GM18520 (cell line): Measurements from ENCODE around the gene ZNF277.
"Not testable (repeated sequence)": the region's sequence is repeated elsewhere in the genome, so short reads cannot be mapped to it uniquely, and the experiment has no call there.

Source experiments
- ATAC-seq: cut with Tn5 transposase; IDR thresholded peaks from one replicate; pipeline ENCODE4 v1.9.1; 2021; ENCODE audit not compliant: unreplicated experiment

Gene ZNF277

GRCh38 chr7:112288301-112288700 lies 81.8 kb downstream of the ZNF277 start:
- no peak for ATAC-seq

GRCh38 chr7:112290065-112290464 lies 83.6 kb downstream of the ZNF277 start:
- ATAC-seq = no peak

DNA sequence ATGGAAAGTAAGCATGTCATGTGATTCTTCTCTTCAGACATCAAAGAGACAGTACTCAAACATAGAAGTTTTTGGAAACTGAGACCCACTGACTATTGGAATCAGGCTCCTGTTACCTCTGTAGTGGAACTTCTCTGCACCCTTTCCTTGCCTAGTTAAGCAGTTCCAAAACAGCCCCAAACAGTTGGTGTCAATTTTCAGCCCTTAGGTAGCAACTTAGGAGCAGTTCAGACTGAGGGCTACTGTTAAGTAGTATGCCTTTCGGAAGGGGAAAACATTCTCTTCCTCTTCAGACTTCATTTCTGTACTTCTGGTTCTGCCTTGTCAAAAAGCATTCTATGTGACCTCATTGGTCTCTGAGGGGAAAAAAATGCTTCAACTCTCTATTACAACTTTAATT lies 85.7 kb downstream of the ZNF277 start:
- no peak for ATAC-seq

- ATAC-seq = no peak
Observed at GRCh38 chr7:112293416-112293815, 86.9 kb downstream of the ZNF277 start.

GRCh38 chr7:112296432-112296831 lies 89.9 kb downstream of the ZNF277 start:
- ATAC-seq = no peak

- ATAC-seq = no peak
Observed at GRCh38 chr7:112297681-112298080, 91.2 kb downstream of the ZNF277 start.

GRCh38 chr7:112298543-112299100 lies 92.1 kb downstream of the ZNF277 start:
- ATAC-seq = no peak

DNA sequence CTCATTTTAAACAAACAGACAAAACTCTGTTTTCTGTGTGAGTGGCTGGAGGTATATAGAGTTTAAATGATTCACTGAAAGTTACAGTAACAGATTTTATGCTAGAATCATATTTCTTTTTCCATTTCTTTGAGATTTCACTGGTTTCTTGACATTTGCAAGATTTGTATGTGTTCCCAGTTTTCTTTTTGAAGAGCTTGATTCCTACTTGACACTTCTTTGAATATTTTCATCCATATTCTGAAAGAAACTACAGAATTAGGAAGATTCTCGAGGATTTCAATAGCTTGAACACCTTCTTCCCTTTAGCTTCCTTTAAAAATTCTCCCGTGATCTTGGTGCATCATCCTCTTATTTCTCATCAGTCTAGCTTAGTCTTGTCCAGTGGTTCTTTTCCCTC lies 93.6 kb downstream of the ZNF277 start:
- ATAC-seq = no peak

GRCh38 chr7:112300831-112301407 lies 94.4 kb downstream of the ZNF277 start:
- no peak for ATAC-seq

DNA sequence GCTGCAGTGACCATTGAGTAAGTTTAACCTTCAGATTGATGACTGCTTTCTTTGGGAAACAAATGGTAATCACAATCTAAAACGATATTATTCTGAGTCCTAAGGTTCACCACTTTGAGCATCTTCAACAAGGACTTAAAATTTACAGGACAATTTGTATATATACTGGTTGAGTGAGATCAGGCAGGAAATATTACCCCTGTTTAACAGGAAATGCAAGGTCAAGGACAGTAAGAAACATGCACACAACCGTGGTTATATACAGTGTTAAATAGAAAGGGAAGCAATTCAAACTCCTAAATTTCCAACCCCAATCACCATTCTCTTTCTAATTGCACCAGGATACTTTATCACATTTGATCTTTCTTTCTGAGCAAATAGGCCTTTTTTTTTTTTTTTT lies 96.1 kb downstream of the ZNF277 start:
- ATAC-seq = no peak

DNA sequence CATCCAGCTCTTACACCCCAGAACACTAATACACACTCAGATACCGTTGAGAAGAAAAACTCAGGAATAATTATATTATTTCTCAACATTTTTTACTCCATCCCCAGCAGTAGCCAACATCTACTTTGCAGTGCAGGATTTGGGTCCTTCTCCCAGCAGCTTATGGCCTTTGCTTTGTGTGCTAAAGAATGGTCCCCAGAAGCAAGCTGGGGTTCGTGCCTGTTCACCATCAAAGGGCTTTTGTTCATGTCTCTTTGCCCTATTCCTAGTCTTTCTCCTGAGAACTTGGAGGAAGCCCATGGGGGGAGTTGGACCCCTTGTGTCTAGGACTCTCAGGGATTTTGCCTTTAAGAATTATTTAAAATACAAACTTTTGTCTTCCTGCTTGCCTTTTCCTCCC lies 100.4 kb downstream of the ZNF277 start:
- ATAC-seq = no peak

GRCh38 chr7:112307506-112307905 lies 101.0 kb downstream of the ZNF277 start:
- no peak for ATAC-seq

DNA sequence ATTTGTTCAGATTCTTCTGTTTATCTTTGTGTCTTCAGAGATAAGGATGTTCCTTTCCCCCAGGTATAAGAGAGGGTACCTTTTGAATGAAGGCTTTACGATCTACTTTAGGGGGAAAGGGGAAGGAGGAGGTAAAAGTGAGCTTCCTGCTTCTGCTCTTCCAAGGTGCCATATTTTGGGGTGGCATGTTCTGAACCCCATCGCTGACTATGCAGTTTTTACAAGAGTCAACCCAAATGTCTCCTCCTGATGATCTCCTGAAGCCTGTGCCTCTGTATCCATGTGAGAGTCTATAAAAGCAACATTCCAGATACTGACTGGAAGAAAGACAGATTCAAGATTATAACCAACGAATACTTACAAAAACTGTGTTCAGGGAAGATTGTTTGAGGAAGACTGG lies 102.5 kb downstream of the ZNF277 start:
- ATAC-seq = no peak

DNA sequence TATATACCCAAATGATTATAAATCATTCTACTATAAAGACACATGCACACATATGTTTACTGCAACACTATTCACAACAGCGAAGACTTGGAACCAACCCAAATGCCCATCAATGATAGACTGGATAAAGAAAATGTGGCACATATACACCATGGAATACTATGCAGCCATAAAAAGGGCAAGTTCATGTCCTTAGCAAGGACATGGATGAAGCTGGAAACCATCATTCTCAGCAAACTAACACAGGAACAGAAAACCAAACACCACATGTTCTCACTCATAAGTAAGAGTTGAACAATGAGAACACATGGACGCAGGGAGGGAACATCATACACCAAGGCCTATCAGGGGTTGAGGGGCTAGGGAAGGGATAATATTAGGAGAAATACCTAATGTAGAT lies 110.3 kb downstream of the ZNF277 start:
- not testable (repeated sequence) for ATAC-seq

- ATAC-seq = no peak
Observed at GRCh38 chr7:112322070-112322469, 115.6 kb downstream of the ZNF277 start.

- ATAC-seq = no peak
Observed at GRCh38 chr7:112327566-112327965, 121.1 kb downstream of the ZNF277 start.

GRCh38 chr7:112331492-112331891 lies 125.0 kb downstream of the ZNF277 start:
- no peak for ATAC-seq

DNA sequence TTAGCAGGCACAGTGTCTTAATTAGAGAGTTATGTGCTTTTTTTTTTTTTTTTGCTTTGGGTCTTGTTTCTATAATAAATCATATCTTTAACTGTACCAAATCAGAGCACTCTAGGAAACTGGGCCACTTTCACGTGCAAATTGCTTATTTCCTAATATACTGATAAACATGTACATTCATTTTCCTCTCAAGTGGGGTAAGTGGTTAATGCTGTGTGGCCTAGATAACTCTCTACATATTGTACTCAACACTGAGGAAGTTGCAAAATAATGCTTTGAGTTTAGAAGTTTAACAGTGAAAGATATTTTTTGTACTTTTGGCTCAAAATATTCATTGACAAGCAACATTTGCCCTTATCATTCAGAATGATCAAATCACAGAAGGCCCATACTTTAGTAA lies 127.9 kb downstream of the ZNF277 start:
- no peak for ATAC-seq

- no peak for ATAC-seq
Observed at GRCh38 chr7:112336261-112336660, 129.8 kb downstream of the ZNF277 start.

DNA sequence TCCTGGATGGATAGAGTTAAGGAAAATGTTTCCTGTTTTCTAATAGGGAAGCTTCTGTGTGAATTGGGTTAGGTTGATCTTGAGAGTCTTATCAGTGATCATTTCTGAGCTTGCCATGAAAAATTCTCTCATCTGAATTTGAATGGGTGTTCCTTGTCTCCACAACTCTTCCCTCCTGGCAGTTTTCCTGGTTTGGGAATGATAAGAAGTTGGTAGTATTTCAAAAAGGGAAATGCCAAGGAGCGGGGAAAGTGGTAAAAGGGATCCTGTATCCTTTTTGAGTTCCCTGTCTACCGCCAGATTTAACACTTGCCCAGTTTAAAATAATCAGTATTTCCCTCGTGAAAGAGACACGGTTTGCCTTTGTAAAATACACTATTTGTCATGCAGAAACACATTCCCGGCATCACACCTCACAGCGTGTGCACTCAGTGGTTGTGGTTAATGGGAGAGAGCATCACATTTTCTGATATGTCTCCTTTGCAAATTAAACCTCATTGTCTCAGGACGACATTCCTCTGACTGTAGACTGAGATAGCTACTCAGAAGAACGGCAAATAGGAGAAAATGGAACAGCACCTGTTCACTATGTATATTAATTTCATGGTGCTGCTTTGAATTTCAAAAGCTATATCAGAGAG lies 130.6 kb downstream of the ZNF277 start:
- ATAC-seq = no peak

- no peak for ATAC-seq
Observed at GRCh38 chr7:112337892-112338291, 131.4 kb downstream of the ZNF277 start.

- ATAC-seq = no peak
Observed at GRCh38 chr7:112338786-112339185, 132.3 kb downstream of the ZNF277 start.

- no peak for ATAC-seq
Observed at GRCh38 chr7:112341464-112341863, 135.0 kb downstream of the ZNF277 start.
